ENCODE measurements around the gene FUT1.
"Not testable (repeated sequence)": the region's sequence is repeated elsewhere in the genome, so short reads cannot be mapped to it uniquely, and the experiment has no call there.

Gene FUT1

GRCh38 chr19:48768171-48768753 lies 15.8 kb upstream of the FUT1 start:
- not testable (repeated sequence) for DNase-seq (ENCODE audit: low spot score)

GRCh38 chr19:48765816-48766215 lies 13.4 kb upstream of the FUT1 start:
- DNase-seq (ENCODE audit: low spot score) = not testable (repeated sequence)

- DNase-seq (ENCODE audit: low spot score) = peak; percentile 22
Observed at GRCh38 chr19:48760504-48761205, 8.2 kb upstream of the FUT1 start.

- peak; percentile 4 for DNase-seq (ENCODE audit: low spot score)
Observed at GRCh38 chr19:48757741-48758144, 5.3 kb upstream of the FUT1 start.

GRCh38 chr19:48757089-48757675 lies 4.7 kb upstream of the FUT1 start:
- peak; percentile 10 for DNase-seq (ENCODE audit: low spot score)

- peak; percentile 10 for DNase-seq (ENCODE audit: low spot score)
Observed at GRCh38 chr19:48756686-48757085, 4.2 kb upstream of the FUT1 start.

- DNase-seq (ENCODE audit: low spot score) = no peak
Observed at GRCh38 chr19:48756212-48756611, 3.8 kb upstream of the FUT1 start.

- no peak for DNase-seq (ENCODE audit: low spot score)
Observed at GRCh38 chr19:48755787-48756186, 3.3 kb upstream of the FUT1 start.

- DNase-seq (ENCODE audit: low spot score) = peak; percentile 72
Observed at GRCh38 chr19:48755084-48755641, 2.7 kb upstream of the FUT1 start, which contains the start of gene FGF21. Gene FGF21, plus strand, starts transcription at chr19:48755524. Its CDS starts 713 bp downstream, at chr19:48756237.

GRCh38 chr19:48751845-48752495 lies 471 bp downstream of the FUT1 start:
- no peak for DNase-seq (ENCODE audit: low spot score)

- DNase-seq (ENCODE audit: low spot score) = no peak
Observed at GRCh38 chr19:48750771-48751504, 1.5 kb downstream of the FUT1 start.

GRCh38 chr19:48750351-48750750 lies 2.1 kb downstream of the FUT1 start:
- DNase-seq (ENCODE audit: low spot score) = no peak

GRCh38 chr19:48749571-48750198 lies 2.8 kb downstream of the FUT1 start:
- no peak for DNase-seq (ENCODE audit: low spot score)

- peak; percentile 90 for DNase-seq (ENCODE audit: low spot score)
Observed at GRCh38 chr19:48746738-48747575, 5.5 kb downstream of the FUT1 start, which contains the start of gene IZUMO1. Gene IZUMO1, minus strand, starts transcription at chr19:48746909. Its CDS starts 1,050 bp downstream, at chr19:48745859.

- no peak for DNase-seq (ENCODE audit: low spot score)
Observed at GRCh38 chr19:48746110-48746509, 6.3 kb downstream of the FUT1 start.

- DNase-seq (ENCODE audit: low spot score) = peak; percentile 87
Observed at GRCh38 chr19:48745208-48745995, 7.0 kb downstream of the FUT1 start.

- no peak for DNase-seq (ENCODE audit: low spot score)
Observed at GRCh38 chr19:48742096-48742495, 10.3 kb downstream of the FUT1 start.

- DNase-seq (ENCODE audit: low spot score) = no peak
Observed at GRCh38 chr19:48741129-48741999, 11.1 kb downstream of the FUT1 start.

Data from HuH-7.5 (cell line).